22Rv1 (cell line): ENCODE results near the gene NRCAM.

ENCODE experiments used
- ZFX ChIP-seq: fragments of 450-650 bp; IDR thresholded peaks from 2 replicates; pipeline ENCODE4 v1.6.1; 2017; ENCODE audit warnings: antibody characterized with exemption, borderline replicate concordance
- TF ChIP-seq, protein P1 (sequence below): fragments of 450-650 bp; IDR thresholded peaks from 2 replicates; pipeline ENCODE4 v1.5.1; 2017; ENCODE audit warnings: mild to moderate bottlenecking

- TF ChIP-seq, protein P1, sequence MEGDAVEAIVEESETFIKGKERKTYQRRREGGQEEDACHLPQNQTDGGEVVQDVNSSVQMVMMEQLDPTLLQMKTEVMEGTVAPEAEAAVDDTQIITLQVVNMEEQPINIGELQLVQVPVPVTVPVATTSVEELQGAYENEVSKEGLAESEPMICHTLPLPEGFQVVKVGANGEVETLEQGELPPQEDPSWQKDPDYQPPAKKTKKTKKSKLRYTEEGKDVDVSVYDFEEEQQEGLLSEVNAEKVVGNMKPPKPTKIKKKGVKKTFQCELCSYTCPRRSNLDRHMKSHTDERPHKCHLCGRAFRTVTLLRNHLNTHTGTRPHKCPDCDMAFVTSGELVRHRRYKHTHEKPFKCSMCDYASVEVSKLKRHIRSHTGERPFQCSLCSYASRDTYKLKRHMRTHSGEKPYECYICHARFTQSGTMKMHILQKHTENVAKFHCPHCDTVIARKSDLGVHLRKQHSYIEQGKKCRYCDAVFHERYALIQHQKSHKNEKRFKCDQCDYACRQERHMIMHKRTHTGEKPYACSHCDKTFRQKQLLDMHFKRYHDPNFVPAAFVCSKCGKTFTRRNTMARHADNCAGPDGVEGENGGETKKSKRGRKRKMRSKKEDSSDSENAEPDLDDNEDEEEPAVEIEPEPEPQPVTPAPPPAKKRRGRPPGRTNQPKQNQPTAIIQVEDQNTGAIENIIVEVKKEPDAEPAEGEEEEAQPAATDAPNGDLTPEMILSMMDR, result peak; percentile 80
- no peak for TF ChIP-seq ZFX
These were observed 358.5 kb downstream of the NRCAM start for GRCh38 chr7:108097703-108098102.
